ENCODE data around the gene GALNT2.

GRCh38 chr1:230186874-230187273, 119.8 kb downstream of the GALNT2 start:
- TF ChIP-seq CTCF (IDR thresholded peaks at IDR 0.05; ENCODE audit: low read depth, low read length, missing input control): no peak
- TF ChIP-seq ATF3 (IDR thresholded peaks at IDR 0.05): no peak
- TF ChIP-seq JUND (IDR thresholded peaks at IDR 0.05): no peak
- TF ChIP-seq FOXA1 (IDR thresholded peaks at IDR 0.05): no peak
- TF ChIP-seq GABPA (IDR thresholded peaks at IDR 0.05 in 1 of 2, conservative IDR thresholded peaks at IDR 0.05 in 1 of 2): no peak
- TF ChIP-seq TAF1 (conservative IDR thresholded peaks at IDR 0.05): no peak
- TF ChIP-seq RXRA (IDR thresholded peaks at IDR 0.05): no peak
- no peak for TF ChIP-seq REST (IDR thresholded peaks at IDR 0.05)
- TF ChIP-seq EGR1 (IDR thresholded peaks at IDR 0.05; ENCODE audit: low read depth in 2 of 2): no peak
- no peak for TF ChIP-seq YY1 (IDR thresholded peaks at IDR 0.05)
- no peak for TF ChIP-seq HNF4A (conservative IDR thresholded peaks at IDR 0.05)
- no peak for TF ChIP-seq MAX (IDR thresholded peaks at IDR 0.05)
- no peak for TF ChIP-seq HNF4G (IDR thresholded peaks at IDR 0.05)
